ENCODE results near the gene PROSER1.
"Not testable (repeated sequence)": the region's sequence is repeated elsewhere in the genome, so short reads cannot be mapped to it uniquely, and the experiment has no call there.

PROSER1 gene

DNA sequence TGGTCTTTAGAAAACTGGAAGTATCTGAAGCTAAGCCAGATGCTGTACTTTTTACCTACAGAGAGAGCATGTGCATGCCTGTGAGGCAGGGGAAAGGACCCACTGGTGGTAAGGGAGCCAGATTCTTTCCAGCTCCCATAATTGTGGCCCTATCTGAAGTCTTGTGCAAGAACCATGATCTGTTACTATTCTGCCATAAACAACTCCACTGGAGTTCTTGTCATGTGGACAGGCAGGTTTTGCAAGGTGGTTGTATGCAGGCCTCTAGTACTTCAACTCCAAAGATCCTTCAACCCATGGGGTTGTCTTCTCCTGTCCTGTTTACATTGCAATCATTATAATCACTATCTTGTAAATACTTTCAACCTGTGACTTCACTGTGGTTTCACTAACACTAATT is 14.1 kb downstream of the PROSER1 start:
- no peak for DNase-seq

DNA sequence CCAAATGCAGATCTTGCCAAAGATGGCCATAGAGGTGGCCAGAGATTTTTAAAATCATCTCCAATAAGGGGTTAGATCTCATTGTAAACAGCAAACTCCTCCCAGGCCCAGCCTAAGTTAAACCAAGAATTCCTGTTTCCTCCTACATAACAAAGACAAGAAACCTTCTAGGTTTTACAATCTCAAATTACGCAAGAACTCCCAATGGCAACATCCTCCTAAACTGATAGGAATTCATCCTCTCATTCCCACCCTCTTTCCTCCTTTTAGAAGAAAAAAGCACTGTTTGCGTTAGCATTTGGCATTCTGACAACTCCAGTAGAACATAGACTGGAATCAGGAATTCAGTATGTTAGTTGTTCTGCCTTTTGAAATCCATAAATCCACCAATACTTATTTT is 14.6 kb downstream of the PROSER1 start:
- no peak for DNase-seq

DNA sequence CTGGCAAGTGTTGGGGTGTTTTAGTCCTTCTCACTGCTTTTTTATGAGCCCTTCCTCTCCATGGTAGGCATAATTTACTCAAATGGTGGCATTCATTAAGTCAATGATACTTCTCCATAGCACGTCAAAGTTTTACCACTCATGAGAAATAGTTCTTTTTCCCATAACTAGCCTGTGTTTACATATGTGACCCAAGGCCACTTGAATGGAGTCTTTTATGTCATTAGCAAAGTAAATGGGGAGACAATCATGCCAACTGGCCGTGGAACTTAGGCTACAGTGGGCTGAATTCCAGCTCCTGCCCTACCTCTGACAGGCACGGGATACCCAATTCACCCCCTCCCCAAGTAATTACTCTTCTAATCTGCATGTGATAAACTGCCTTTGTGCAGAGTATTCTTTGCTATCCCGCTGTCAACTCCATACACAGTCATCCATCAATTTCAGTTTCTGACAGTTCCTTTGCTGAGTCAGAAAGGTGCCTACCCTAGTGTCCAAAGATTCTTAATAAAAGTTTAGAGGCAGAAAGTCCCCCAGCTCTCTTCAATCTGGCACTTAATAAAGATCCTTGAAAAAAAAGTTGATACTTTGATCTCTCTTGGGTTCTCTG is 16.9 kb downstream of the PROSER1 start:
- DNase-seq = no peak

DNA sequence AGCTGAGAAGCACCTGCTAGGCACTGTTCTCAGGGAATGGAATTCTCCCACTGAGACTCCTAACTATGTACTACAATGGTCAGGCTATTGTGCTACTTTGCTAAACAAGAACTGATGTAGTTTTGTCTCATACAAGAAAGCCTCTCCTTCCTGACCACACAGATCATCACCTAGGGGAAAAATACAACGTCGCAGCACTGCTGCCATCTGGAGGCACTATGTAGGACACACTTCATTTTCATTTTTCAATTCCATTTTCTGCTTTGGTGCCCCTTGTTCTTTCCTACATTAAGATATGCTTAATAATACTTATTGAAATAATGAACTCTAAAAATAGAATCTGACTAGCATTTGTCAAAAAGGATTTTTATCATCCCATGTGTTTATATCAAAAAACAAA is 21.1 kb downstream of the PROSER1 start:
- peak; percentile 3 for DNase-seq

DNA sequence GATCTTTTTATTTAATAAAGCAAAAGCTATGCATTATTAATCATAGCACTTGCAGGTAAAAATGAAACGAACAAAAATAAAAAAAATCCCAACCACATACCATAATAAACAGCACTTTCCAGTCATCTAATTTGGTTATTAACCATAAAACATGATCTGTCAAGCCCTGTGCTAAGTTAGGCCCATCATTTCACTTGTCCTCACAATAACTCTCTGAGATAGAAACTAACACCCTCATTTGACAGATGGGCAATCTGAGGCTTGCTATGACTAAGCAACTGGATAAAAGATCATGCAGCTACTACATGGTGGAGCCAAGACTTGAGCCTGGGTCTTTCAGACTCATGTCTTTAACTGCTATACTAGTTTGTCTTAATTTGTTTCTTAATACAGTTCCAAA is 21.8 kb downstream of the PROSER1 start:
- DNase-seq = no peak

DNA sequence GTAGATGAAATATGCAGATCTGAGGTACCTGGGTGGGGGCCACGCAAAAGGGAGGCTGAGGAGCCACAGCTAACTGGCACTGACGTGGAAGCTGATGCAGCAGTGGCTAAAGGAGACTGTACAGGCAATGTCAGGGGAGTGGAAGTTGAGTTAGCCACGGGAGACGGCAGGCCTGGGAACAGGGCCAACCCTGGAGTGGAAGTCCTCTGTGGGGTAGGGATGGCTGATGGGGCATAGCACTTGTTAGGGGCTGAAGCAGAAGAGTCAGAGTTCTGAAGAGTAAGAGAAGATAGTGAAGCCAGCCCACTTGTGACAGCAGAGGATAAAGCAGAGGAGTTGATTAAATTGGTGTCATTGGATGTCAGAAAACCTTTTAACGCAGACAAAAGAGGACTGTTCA is 24.4 kb downstream of the PROSER1 start:
- DNase-seq = no peak

DNA sequence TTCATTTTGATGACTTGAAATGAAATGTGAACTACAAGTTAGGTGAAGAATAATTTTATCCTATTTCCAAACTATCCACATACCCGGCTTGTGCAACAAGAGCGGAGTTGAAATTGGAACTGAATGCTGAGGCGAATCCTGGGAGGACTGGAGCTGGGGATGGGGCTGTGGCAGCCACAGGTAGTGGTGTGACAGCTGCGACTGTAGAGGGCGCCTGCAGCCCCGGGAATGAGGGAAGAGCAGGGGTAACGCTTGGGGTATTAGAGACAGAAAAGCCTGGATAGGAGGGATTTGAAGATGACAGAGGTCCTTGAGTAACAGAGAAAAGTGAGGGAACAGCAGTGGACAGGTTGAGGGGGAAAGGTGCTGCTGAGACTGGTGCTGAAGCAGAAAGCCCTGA is 25.3 kb downstream of the PROSER1 start:
- no peak for DNase-seq

DNA sequence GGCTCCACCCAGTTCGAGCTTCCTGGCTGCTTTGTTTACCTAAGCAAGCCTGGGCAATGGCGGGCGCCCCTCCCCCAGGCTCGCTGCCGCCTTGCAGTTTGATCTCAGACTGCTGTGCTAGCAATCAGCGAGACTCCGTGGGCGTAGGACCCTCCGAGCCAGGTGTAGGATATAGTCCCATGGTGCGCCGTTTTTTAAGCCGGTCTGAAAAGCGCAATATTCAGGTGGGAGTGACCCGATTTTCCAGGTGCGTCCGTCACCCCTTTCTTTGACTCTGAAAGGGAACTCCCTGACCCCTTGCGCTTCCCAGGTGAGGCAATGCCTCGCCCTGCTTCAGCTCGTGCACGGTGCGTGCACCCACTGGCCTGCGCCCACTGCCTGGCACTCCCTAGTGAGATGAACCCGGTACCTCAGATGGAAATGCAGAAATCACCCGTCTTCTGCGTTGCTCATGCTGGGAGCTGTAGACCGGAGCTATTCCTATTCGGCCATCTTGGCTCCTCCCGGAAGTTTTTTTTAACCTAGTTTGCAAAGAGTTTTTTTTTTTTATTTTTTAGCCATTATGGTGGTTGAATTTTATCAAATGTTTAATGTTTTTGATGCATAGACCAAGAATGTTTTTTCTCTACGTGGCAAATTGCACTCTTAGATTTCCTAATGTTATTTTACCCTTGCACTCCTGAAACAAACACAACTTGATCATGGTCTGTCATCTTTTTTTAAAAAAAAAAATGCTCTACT is 31.3 kb downstream of the PROSER1 start:
- DNase-seq = not testable (repeated sequence)

DNA sequence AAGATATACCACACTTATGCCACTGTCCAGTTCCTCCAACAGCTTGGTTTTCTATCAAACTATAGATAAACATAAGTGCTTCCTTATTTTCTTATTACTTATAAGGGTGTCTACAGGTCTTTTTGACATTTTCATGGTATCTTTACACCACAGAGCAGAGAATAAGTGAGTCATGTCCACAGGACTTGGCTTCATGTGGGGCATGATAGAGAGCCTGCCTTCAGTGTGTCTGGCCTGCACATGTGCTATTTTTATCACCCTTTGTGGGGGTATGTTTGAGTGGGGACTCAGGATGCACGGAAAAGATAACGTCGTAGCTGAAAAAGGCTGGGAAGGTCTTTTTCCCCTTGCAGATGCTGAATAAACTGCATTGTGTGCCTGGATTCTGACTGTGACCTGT is 39.1 kb downstream of the PROSER1 start:
- no peak for DNase-seq

DNA sequence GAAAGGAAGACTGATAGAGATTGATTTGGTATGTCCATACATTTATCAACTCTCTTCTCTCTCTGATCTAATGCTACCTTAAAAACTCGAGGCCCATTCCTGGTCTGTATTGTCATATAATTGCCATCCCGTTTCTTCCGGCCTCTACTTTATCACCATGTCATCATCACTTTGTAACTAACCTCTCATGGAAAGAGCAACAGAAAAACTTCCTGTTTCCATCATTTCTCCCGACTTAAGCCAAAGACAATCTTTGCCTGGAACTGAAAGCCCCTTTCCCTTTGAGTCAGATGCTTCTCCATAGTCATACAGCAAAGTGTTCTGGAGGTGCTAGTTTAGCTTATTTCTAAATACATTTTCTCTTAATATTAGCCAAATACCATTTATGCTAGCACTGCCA is 44.5 kb downstream of the PROSER1 start:
- no peak for DNase-seq

DNA sequence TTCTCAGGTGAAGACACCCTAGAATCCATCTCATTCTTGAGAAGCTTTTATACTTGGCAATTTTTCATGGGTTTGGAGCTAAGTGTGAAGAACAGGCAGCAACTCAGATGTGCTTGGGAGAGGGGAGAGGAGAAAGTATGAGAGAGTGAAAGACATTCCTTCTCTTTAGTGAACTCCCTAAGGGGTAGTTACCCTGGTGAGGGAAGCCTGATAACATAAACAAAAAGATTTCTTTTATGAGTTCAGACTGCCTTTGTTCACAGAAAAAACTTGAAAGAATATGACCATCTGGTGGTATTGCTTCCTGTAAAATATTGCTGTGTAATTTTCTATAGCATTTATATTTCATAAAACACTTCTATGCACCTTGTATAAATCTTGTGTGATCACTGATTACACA is 47.2 kb downstream of the PROSER1 start, which contains the start of gene STOML3:
STOML3 (minus strand) TSS at position 139 of the 400 bp plus-strand sequence; CDS start at position 29, 110 bp downstream.
- no peak for DNase-seq

DNA sequence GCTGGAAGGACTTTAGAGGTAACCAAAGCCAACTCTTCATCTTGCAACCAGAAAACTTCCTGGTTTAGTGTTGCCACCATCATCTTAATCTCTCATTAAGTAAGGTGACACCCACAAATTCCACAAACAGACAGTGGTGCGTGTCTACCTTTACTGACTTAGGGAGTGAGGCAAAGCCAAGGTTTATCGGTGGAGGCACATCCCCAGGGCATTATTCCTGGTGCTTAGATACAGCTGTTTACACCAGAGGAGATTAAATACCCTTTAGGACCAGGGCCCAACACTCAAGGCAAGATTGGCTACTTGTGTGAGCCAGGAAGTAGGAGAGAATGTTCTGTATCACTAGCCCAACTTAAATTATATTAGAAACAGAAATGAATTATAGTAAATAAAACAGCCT is 56.8 kb downstream of the PROSER1 start:
- DNase-seq = no peak

DNA sequence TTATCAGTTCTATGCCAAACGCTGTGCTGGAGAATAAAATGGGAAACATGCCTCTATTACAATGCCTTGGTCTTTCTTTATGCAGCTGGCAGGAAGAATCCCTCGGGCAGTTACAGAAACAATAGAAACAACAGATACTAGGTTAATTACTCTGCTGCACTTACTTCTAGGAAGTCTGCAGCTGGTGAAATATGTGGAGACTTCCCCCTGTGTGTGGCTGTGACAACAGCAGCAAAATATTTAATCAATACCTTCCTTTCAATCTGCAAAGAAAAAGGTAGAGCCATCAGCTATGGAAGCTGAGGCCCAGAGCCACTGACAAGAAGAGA is 57.2 kb downstream of the PROSER1 start:
- DNase-seq = no peak

DNA sequence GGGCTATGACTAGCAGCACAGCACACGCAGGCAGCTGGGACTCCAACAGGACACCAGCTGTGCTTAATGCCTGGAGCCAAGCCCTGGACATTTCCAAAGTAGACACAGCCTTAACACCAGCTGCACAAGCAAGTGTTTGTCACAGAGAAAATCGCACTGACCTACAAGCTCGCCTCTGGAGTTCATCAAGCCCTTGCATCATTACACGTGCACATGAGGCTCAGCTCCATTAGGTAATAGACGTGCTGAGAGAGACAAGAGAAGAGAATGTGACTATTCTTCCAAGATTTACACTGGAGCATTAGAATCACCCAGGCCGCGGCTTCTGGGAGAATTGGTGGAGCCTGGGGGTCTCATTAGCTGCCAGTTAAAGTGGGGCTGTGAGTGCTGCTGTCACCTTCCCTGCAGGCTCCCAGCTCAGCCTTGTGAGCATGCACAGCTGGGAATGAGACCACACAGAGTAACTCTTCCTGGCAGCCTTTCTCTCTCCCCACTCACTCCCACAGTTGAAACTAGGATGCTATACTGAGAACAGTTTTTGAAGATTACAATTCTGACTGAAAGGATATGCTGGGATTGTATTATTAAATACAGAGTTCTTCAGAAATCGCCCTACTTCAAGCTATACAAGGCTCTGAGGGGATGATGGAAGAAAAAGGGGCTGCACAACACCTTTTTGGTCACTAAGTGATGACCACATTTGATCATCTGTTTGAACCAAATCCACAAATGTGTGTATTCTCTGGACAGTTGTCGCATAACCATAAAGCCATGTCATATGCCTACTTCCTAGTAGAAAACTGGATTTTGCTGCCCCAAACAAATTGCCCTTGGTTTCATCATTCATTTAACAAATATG is 57.8 kb downstream of the PROSER1 start:
- peak; percentile 18 for DNase-seq

DNA sequence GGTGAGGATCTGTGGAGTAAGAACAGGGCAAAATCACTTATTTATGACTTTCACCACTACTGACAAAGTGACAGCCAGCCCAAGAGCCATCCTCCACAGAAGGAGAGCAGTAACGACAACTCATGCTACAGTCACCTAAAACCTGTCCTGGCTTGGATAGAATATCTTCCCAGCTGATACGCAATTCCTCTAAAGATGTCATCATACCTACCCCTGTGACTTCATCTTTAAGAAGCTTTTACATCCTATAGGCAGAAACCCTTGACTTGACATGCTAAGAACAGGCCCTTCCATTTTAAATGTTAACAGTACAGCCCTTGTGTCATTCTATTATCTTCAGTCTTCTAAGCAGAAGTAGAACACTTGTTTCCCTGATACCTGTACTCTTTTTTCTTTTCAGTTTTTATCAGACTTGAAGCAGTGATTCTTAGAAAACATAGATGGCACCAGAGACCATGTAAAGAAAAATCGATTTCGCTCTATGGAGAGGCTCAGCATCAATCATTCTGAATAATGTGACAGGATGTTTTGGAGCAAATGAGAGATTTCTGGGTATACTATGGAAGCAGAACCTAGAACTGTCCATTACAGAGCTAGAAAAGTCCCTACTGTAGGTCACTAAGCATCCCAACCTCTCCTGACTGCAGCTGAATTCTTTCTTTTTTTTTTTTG is 67.4 kb downstream of the PROSER1 start:
- DNase-seq = peak; percentile 1

DNA sequence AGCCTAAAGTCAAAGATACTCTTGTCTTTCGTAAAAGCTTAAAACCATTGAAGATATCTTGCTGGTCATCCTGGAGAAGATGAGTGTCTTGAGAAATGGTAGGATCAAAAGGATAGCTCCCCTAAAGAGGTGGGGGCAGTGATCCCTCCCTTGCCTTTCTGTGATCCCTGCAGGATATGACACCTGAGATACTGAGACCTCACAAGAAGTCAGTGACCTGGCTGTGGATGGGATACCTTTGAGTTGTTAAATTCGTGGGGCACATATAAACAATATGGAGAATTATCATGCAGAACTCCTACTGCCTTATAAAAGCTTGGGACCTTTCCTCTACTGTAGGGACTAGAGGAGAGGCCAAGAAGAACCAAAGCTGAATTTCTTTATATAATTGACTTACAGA is 68.7 kb downstream of the PROSER1 start:
- DNase-seq = no peak

DNA sequence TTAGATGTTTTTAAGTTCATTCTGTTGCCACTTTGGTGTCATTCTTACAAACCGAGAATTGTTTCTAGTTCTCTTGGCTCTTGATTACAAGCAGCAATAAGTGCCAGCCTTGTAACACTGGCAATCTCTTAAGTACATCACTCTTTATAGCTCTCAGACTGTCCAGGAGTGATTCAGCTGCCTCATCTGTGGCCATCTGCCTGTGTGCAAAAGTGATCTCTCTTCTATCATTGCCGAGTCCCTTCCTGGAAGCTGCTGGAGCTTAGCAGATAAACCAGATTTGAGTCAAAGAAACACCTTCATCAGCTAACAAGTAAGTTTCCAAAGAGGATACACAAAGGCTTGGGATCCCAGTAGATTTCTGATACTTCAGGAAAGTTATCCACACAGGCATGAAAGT is 70.4 kb downstream of the PROSER1 start:
- no peak for DNase-seq

DNA sequence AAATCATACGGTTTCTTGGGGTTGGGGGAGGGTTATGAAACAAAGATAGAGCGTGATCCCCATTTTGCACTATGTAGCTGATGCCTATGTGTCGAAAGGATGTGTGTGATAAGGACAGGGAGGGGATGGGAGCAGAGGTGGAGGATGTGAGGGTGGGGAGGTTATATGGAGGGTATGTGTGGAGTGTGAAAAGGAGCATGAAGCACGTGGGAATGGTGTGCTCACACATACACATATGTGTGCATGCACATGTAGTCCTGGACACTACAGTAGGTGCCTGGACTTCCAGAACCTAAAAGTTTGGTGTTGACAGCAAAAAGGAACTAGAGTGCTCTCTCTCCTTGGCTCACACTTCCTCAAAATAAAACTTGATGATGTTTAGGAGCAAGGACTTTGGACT is 72.6 kb downstream of the PROSER1 start:
- no peak for DNase-seq

DNA sequence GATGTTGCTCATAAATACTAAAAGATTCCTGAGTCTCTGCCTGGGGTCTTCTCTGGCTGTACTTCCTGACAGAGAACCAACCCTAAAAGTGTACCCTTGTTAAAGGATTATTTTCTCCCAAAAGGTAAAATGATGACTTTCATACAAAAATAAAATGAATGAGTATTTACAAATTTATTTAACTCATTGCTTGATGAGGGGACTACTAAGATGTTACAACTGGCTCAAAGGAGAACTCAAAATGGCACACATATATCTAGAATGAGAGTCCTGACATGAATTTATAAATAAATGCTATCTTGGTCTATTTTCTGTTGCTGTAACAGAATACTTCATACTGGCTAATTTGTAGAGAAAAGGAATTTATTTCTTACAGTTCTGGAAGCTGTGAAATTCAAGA is 77.7 kb downstream of the PROSER1 start:
- no peak for DNase-seq
